Jurkat, Clone E6-1 (cell line): ENCODE results near the gene SLC35G1.

Experiments
- DNase-seq: peaks from one replicate; pipeline ENCODE4 v3.0.0-alpha.2; 2011; ENCODE audit warnings: low read depth, low spot score
- H3K4me3 ChIP-seq: 2 replicates; pipeline ENCODE4 v1.5.1; 2011; ENCODE audit warnings: mild to moderate bottlenecking, low read length, control low read depth, moderate library complexity

The SLC35G1 gene

GRCh38 chr10:93874309-93875031 is 19.3 kb upstream of the SLC35G1 start:
- no peak for DNase-seq
- no peak overlapping the region for H3K4me3 ChIP-seq

GRCh38 chr10:93875032-93875358 is 18.8 kb upstream of the SLC35G1 start:
- no peak for DNase-seq
- no peak overlapping the region for H3K4me3 ChIP-seq

GRCh38 chr10:93876381-93876780 is 17.4 kb upstream of the SLC35G1 start:
- no peak for DNase-seq
- no peak overlapping the region for H3K4me3 ChIP-seq

GRCh38 chr10:93879273-93879672 is 14.5 kb upstream of the SLC35G1 start:
- no peak for DNase-seq
- no peak overlapping the region for H3K4me3 ChIP-seq

GRCh38 chr10:93894516-93895378 is 969 bp downstream of the SLC35G1 start:
- no peak for DNase-seq
- peak overlapping the region; percentile 83 for H3K4me3 ChIP-seq

- DNase-seq: no peak
- H3K4me3 ChIP-seq: no peak overlapping the region
Measured at GRCh38 chr10:93897070-93897780, 3.4 kb downstream of the SLC35G1 start.

GRCh38 chr10:93899109-93899508 is 5.3 kb downstream of the SLC35G1 start:
- no peak for DNase-seq

GRCh38 chr10:93903051-93903450 is 9.3 kb downstream of the SLC35G1 start:
- DNase-seq: no peak
- H3K4me3 ChIP-seq: no peak overlapping the region

More at GRCh38 chr10:93899109-93899508, 5.3 kb downstream of the SLC35G1 start:
- H3K4me3 ChIP-seq: no peak overlapping the region

GRCh38 chr10:93904901-93905300 is 11.1 kb downstream of the SLC35G1 start:
- H3K4me3 ChIP-seq: no peak overlapping the region
- DNase-seq: no peak

GRCh38 chr10:93907059-93907458 is 13.3 kb downstream of the SLC35G1 start:
- DNase-seq: no peak
- H3K4me3 ChIP-seq: no peak overlapping the region

GRCh38 chr10:93911866-93912265 is 18.1 kb downstream of the SLC35G1 start:
- no peak for DNase-seq
- no peak overlapping the region for H3K4me3 ChIP-seq

GRCh38 chr10:93912444-93912843 is 18.7 kb downstream of the SLC35G1 start:
- H3K4me3 ChIP-seq: no peak overlapping the region
- no peak for DNase-seq

- no peak for DNase-seq
- no peak overlapping the region for H3K4me3 ChIP-seq
Measured at GRCh38 chr10:93913706-93914105, 19.9 kb downstream of the SLC35G1 start.

GRCh38 chr10:93915598-93915997 is 21.8 kb downstream of the SLC35G1 start:
- no peak overlapping the region for H3K4me3 ChIP-seq
- DNase-seq: no peak

GRCh38 chr10:93916257-93917063 is 22.7 kb downstream of the SLC35G1 start:
- DNase-seq: no peak
- H3K4me3 ChIP-seq: no peak overlapping the region

GRCh38 chr10:93917064-93917391 is 23.2 kb downstream of the SLC35G1 start:
- no peak for DNase-seq
- no peak overlapping the region for H3K4me3 ChIP-seq

- no peak overlapping the region for H3K4me3 ChIP-seq
- DNase-seq: no peak
Measured at GRCh38 chr10:93917821-93918220, 24.0 kb downstream of the SLC35G1 start.

- H3K4me3 ChIP-seq: no peak overlapping the region
- peak; percentile 6 for DNase-seq
Measured at GRCh38 chr10:93921338-93921737, 27.6 kb downstream of the SLC35G1 start.

- H3K4me3 ChIP-seq: no peak overlapping the region
- DNase-seq: no peak
Measured at GRCh38 chr10:93926613-93927012, 32.8 kb downstream of the SLC35G1 start.
